Cardiac muscle cell (in vitro differentiated cells and primary cell): ENCODE results near the gene OTULIN. TPM values are rescaled to one million over a fixed set of nuclear protein-coding genes. Genes with fewer than 3 reads are reported as not detected.

Experiments used
- DNase-seq, 2 donors: peaks; one replicate each; pipeline versions ENCODE4 v3.0.0 to v3.0.0-alpha.2; 2010 to 2017; ENCODE audit warnings: low read depth in 1 of 2, low spot score in 1 of 2
- H3K27ac ChIP-seq: fragments of 200-600 bp; sonication (generic); 2 replicates; pipeline ENCODE4 v1.5.1; 2016
- H3K27me3 ChIP-seq: fragments of 200-600 bp; sonication (generic); 2 replicates; pipeline ENCODE4 v1.6.0; 2016; ENCODE audit warnings: control low read depth
- H3K36me3 ChIP-seq: fragments of 200-600 bp; sonication (generic); 2 replicates; pipeline ENCODE4 v1.5.1; 2016; ENCODE audit warnings: control low read depth
- H3K4me1 ChIP-seq: fragments of 200-600 bp; sonication (generic); 2 replicates; pipeline ENCODE4 v1.8.1; 2017; ENCODE audit warnings: low read depth, mild to moderate bottlenecking, mixed run types
- H3K4me3 ChIP-seq: fragments of 200-600 bp; sonication (generic); 2 replicates; pipeline ENCODE4 v1.5.1; 2016; ENCODE audit warnings: mild to moderate bottlenecking
- H3K9me3 ChIP-seq: fragments of 200-600 bp; sonication (generic); 2 replicates; pipeline ENCODE4 v1.5.1; 2017; ENCODE audit warnings: low read depth, mild to moderate bottlenecking, control low read depth
- CTCF ChIP-seq: IDR thresholded peaks from 2 replicates; pipeline ENCODE4 v1.5.1; 2012; ENCODE audit warnings: low read depth, mild to moderate bottlenecking, low read length
- polyA plus RNA-seq: library from polyadenylated mRNA; unstranded; fragments of >200 nt; fragmentation: Nextera tagmentation; extraction: Ambion mirVana; gene quantifications from 2 replicates; pipeline ENCODE4 v1.2.1, GENCODE V29; 2016
- total RNA-seq: library from RNA; depleted of rRNA; stranded (reverse); fragments of >200 nt; gene quantifications from 2 replicates; pipeline ENCODE4 v1.2.3, GENCODE V29; 2016

The OTULIN gene
- total and polyA plus RNA-seq, 2 experiments from 2014 or later: 17.1 to 31.2 TPM

- Histone ChIP-seq H3K4me1 (no peaks in the 10 kb centered on the region), H3K36me3 (no peaks in the 10 kb centered on the region), H3K4me3 (no peak overlapping the region), H3K27ac (no peak overlapping the region), H3K27me3 (no peaks in the 10 kb centered on the region), H3K9me3 (no peaks in the 10 kb centered on the region)
- no peak for DNase-seq
- no peak for TF ChIP-seq CTCF
These were observed 3.3 kb downstream of the OTULIN start for GRCh38 chr5:14667770-14668169.

GRCh38 chr5:14668181-14668591 is 3.7 kb downstream of the OTULIN start:
- DNase-seq: no peak
- no peaks in the 10 kb centered on the region for H3K9me3 ChIP-seq
- TF ChIP-seq CTCF: no peak
- H3K36me3 ChIP-seq: no peaks in the 10 kb centered on the region
- H3K27ac ChIP-seq: no peak overlapping the region
- H3K4me1 ChIP-seq: no peaks in the 10 kb centered on the region
- no peak overlapping the region for H3K4me3 ChIP-seq
- H3K27me3 ChIP-seq: no peaks in the 10 kb centered on the region

GRCh38 chr5:14669415-14669814 is 4.9 kb downstream of the OTULIN start:
- no peak for TF ChIP-seq CTCF
- Histone ChIP-seq H3K9me3 (no peaks in the 10 kb centered on the region), H3K36me3 (no peaks in the 10 kb centered on the region), H3K4me3 (no peak overlapping the region), H3K27ac (no peak overlapping the region), H3K4me1 (no peaks in the 10 kb centered on the region), H3K27me3 (no peaks in the 10 kb centered on the region)
- no peak for DNase-seq

GRCh38 chr5:14669975-14670374 is 5.5 kb downstream of the OTULIN start:
- Histone ChIP-seq H3K4me1 (no peaks in the 10 kb centered on the region), H3K27me3 (no peaks in the 10 kb centered on the region), H3K27ac (no peak overlapping the region), H3K9me3 (no peaks in the 10 kb centered on the region), H3K36me3 (no peaks in the 10 kb centered on the region), H3K4me3 (no peak overlapping the region)
- no peak for TF ChIP-seq CTCF
- no peak for DNase-seq

- Histone ChIP-seq H3K4me1 (no peaks in the 10 kb centered on the region), H3K4me3 (no peak overlapping the region), H3K9me3 (no peaks in the 10 kb centered on the region), H3K36me3 (no peaks in the 10 kb centered on the region), H3K27me3 (no peaks in the 10 kb centered on the region), H3K27ac (no peak overlapping the region)
- TF ChIP-seq CTCF: no peak
- DNase-seq: no peak
These were observed 6.9 kb downstream of the OTULIN start for GRCh38 chr5:14671414-14671813.

GRCh38 chr5:14672082-14672481 is 7.6 kb downstream of the OTULIN start:
- TF ChIP-seq CTCF: no peak
- Histone ChIP-seq H3K27ac (no peak overlapping the region), H3K9me3 (no peaks in the 10 kb centered on the region), H3K36me3 (no peaks in the 10 kb centered on the region), H3K27me3 (no peaks in the 10 kb centered on the region), H3K4me3 (no peak overlapping the region), H3K4me1 (no peaks in the 10 kb centered on the region)
- DNase-seq: no peak
